ENCODE results near the gene PON3. TPM values are rescaled to one million over a fixed set of nuclear protein-coding genes. Genes with fewer than 3 reads are reported as not detected.

Gene PON3
- total and polyA plus RNA-seq, 2 of the 4 experiments (the other 2 are of a cell fraction) = not detected

DNA sequence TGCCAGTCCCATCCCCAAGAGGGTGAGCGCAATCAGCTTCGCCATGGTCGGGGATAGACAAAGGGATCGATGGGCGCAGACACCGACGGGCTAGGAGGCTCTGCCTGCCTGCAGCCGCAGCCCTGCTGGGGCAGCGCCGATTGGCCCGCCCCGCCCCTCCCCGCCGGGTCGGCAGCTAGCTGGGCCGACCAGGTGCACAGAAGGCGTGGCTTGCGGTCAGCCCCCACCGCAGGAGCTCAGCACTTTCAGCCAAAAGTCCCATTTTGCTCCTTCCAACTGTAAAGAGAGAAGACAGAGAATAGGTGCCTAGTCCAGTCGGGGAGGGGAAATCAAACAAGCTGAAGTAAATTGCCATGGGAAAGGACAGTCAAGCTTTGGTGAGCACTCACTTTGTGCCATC, 71.7 kb downstream of the PON3 start, which contains the start of gene PON1:
TSS of gene PON1 (minus strand) at position 102 of the 400 bp plus-strand sequence. CDS start at position 45, 57 bp downstream.
- no peaks in the 10 kb centered on the region for H3K9me1 ChIP-seq (ENCODE audit: insufficient read depth, low read length)
- WGBS, 2 experiments (ENCODE audit: extremely low coverage in 2 of 2, insufficient read length in 1 of 2) = 0% methylated on average over 2 of the region's 20 CpGs; no CpG with 5 or more reads in 1 of the 2 experiments
- no peaks in the 10 kb centered on the region for H3K36me3 ChIP-seq (ENCODE audit: control insufficient read depth, insufficient read depth, low read length)
- CTCF ChIA-PET = no interaction called here
- no peak within 1 kb of the TSS for H2AK9ac ChIP-seq (replicated peaks; ENCODE audit: low read depth, low read length, poor library complexity)
- no peak within 1 kb of the TSS for H3K56ac ChIP-seq (ENCODE audit: extremely low read depth, insufficient read depth, low read length)
- H3K23ac ChIP-seq (ENCODE audit: low read depth, low read length) = no peak within 1 kb of the TSS
- H3K18ac ChIP-seq (ENCODE audit: low read depth, low read length) = no peak within 1 kb of the TSS
- ATAC-seq (ENCODE audit: low read depth) (no peak), DNase-seq (no peak)
- no peak within 1 kb of the TSS for H2BK15ac ChIP-seq (ENCODE audit: low read depth, low read length)
- no peak within 1 kb of the TSS for H3K4me3 ChIP-seq (ENCODE audit: insufficient read depth, low read depth, low read length)
- H2BK20ac ChIP-seq (ENCODE audit: low read depth, low read length) = no peak within 1 kb of the TSS
- H4K91ac ChIP-seq (ENCODE audit: insufficient read depth, low read depth, low read length) = no peak within 1 kb of the TSS
- dilution Hi-C loops (cut with HindIII; ENCODE audit: low sequenced_read_pairs, unreplicated experiment) (no loop called here), intact Hi-C loops (cut with micrococcal nuclease) (no loop called here), in situ Hi-C loops (cut with MboI; ENCODE audit: low sequenced_read_pairs) (no loop called here)
- H3K9ac ChIP-seq (ENCODE audit: low read depth, low read length) = no peak within 1 kb of the TSS
- H4K8ac ChIP-seq (ENCODE audit: low read depth in 2 of 2, low read length in 2 of 2) = no peak within 1 kb of the TSS
- H3K27ac ChIP-seq (ENCODE audit: insufficient read depth, low read length) = no peak within 1 kb of the TSS
- no peaks in the 10 kb centered on the region for H3K9me3 ChIP-seq (ENCODE audit: control insufficient read depth, insufficient read depth, low read length)
- no peak within 1 kb of the TSS for H3K14ac ChIP-seq (replicated peaks; ENCODE audit: low read depth, low read length)
- no peak within 1 kb of the TSS for H2BK120ac ChIP-seq (ENCODE audit: low read depth, low read length)
- no peak within 1 kb of the TSS for H2AFZ ChIP-seq (replicated peaks; ENCODE audit: low read length, poor library complexity)
- H3K27me3 ChIP-seq (ENCODE audit: control insufficient read depth, insufficient read depth, low read length) = peaks cover 8% of the 10 kb centered on the region
- H2AK5ac ChIP-seq (ENCODE audit: low read depth, low read length) = no peak within 1 kb of the TSS
- no peak within 1 kb of the TSS for H4K5ac ChIP-seq (ENCODE audit: low read depth, low read length)
- no peaks in the 10 kb centered on the region for H3K4me1 ChIP-seq (ENCODE audit: control insufficient read depth, insufficient read depth, low read length)
- POLR2A ChIA-PET (ENCODE audit: unreplicated experiment) = no interaction called here
- H4K20me1 ChIP-seq (ENCODE audit: insufficient read depth, low read length) = no peaks in the 10 kb centered on the region
- no peak for TF ChIP-seq MAZ (IDR thresholded peaks at IDR 0.05; ENCODE audit: borderline replicate concordance, low read depth, low read length)
- TF ChIP-seq CEBPB (IDR thresholded peaks at IDR 0.05; ENCODE audit: low read depth, low read length) = no peak
- TF ChIP-seq, protein P1, sequence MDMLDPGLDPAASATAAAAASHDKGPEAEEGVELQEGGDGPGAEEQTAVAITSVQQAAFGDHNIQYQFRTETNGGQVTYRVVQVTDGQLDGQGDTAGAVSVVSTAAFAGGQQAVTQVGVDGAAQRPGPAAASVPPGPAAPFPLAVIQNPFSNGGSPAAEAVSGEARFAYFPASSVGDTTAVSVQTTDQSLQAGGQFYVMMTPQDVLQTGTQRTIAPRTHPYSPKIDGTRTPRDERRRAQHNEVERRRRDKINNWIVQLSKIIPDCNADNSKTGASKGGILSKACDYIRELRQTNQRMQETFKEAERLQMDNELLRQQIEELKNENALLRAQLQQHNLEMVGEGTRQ (IDR thresholded peaks at IDR 0.05; ENCODE audit: low read depth, low read length) = no peak
- no peak for TF ChIP-seq FOS (IDR thresholded peaks at IDR 0.05; ENCODE audit: low read depth, low read length)
- TF ChIP-seq CHD1 (IDR thresholded peaks at IDR 0.05; ENCODE audit: low read depth, low read length) = no peak
- no peak for TF ChIP-seq SMC3 (IDR thresholded peaks at IDR 0.05; ENCODE audit: low read depth, low read length)
- H3K4ac ChIP-seq (ENCODE audit: low read depth, low read length) = no peak within 1 kb of the TSS
- H3K4me2 ChIP-seq (ENCODE audit: low read depth, low read length) = no peak within 1 kb of the TSS
- no peak within 1 kb of the TSS for H2BK5ac ChIP-seq (ENCODE audit: low read depth, low read length, poor library complexity, severe bottlenecking)
- BruUV-seq (replicated peaks) = no TSS peak
- H3K79me1 ChIP-seq (ENCODE audit: low read depth in 1 of 2, low read length in 2 of 2) = no peaks in the 10 kb centered on the region

All from IMR-90 (cell line).